SK-N-SH (cell line): ENCODE results near the gene WDR62. TPM values are rescaled to one million over a fixed set of nuclear protein-coding genes. Genes with fewer than 3 reads are reported as not detected.

Source experiments
- CTCF ChIA-PET: fragments of 300-600, 350-600 bp; formaldehyde crosslinking; extraction: SDS; loops from one replicate; lab custom pipeline; 2021; lab: Yijun Ruan, JAX
- POLR2A ChIA-PET: fragments of 350-600 bp; sonication (Branson Sonifier 250); formaldehyde crosslinking; extraction: SDS; loops from one replicate; lab custom pipeline; 2020; ENCODE audit warnings: antibody characterized with exemption, inconsistent platforms; lab: Yijun Ruan, JAX
- DNase-seq: peaks from one replicate; pipeline ENCODE4 v3.0.0; 2012
- H2AFZ ChIP-seq: fragments of 200-600 bp; sonication (generic); 2 replicates; pipeline ENCODE4 v1.8.1; 2016; ENCODE audit warnings: antibody characterized with exemption, mild to moderate bottlenecking, low read depth
- H3F3A ChIP-seq: fragments of 200-600 bp; sonication (generic); replicated peaks from 2 replicates; pipeline ENCODE3; 2016; ENCODE audit warnings: antibody characterized with exemption, mild to moderate bottlenecking; ENCODE audit not compliant: insufficient read depth
- H3K27ac ChIP-seq, 2 experiments: fragments of 200-500 bp in 1 of 2; fragments of 200-600 bp in 1 of 2; sonication (Bioruptor generic) in 1 of 2; sonication (generic), shearing (Covaris generic) in 1 of 2; 2 replicates each; pipeline versions ENCODE4 v1.5.1 to v1.6.1; 2014 to 2016; ENCODE audit warnings: low read depth in 2 of 2, inconsistent platforms in 1 of 2, low read length in 1 of 2, mild to moderate bottlenecking in 1 of 2, mixed read lengths in 1 of 2
- H3K27me3 ChIP-seq: fragments of 200-600 bp; sonication (generic), shearing (Covaris generic); 2 replicates; pipeline ENCODE4 v1.6.1; 2016; ENCODE audit warnings: mixed run types; ENCODE audit not compliant: insufficient read depth
- H3K36me3 ChIP-seq, 2 experiments: fragments of 200-500 bp in 1 of 2; fragments of 200-600 bp in 1 of 2; sonication (Bioruptor generic) in 1 of 2; sonication (generic) in 1 of 2; replicated peaks in 1 of 2; 2 replicates each; pipeline versions ENCODE3 to v1.5.1; 2014 to 2016; ENCODE audit warnings: low read length in 1 of 2, mild to moderate bottlenecking in 1 of 2; ENCODE audit not compliant: insufficient read depth in 2 of 2, control insufficient read depth in 1 of 2
- H3K4me1 ChIP-seq, 2 experiments: fragments of 200-500 bp in 1 of 2; fragments of 200-600 bp in 1 of 2; sonication (Bioruptor generic) in 1 of 2; sonication (generic), shearing (Covaris generic) in 1 of 2; 2 replicates each; pipeline versions ENCODE4 v1.5.1 to v1.6.1; 2014 to 2016; ENCODE audit warnings: low read depth in 1 of 2, low read length in 1 of 2, mixed run types in 1 of 2; ENCODE audit not compliant: insufficient read depth in 2 of 2, control insufficient read depth in 1 of 2
- H3K4me2 ChIP-seq: fragments of 200-600 bp; sonication (generic), shearing (Covaris generic); 2 replicates; pipeline ENCODE4 v1.6.1; 2017; ENCODE audit warnings: mixed run types
- H3K4me3 ChIP-seq, 2 experiments: fragments of 200-500 bp in 1 of 2; fragments of 200-600 bp in 1 of 2; sonication (Bioruptor generic) in 1 of 2; sonication (generic), shearing (Covaris generic) in 1 of 2; 2 replicates each; pipeline versions ENCODE4 v1.5.1 to v1.8.1; 2014 to 2016; ENCODE audit warnings: low read depth in 2 of 2, inconsistent platforms in 1 of 2, low read length in 1 of 2, mild to moderate bottlenecking in 1 of 2, mixed read lengths in 1 of 2, moderate library complexity in 1 of 2
- H3K79me2 ChIP-seq: fragments of 200-600 bp; sonication (generic); 2 replicates; pipeline ENCODE4 v1.8.1; 2017; ENCODE audit warnings: mild to moderate bottlenecking; ENCODE audit not compliant: insufficient read depth
- H3K9ac ChIP-seq: fragments of 200-600 bp; sonication (generic); 2 replicates; pipeline ENCODE4 v1.6.1; 2017; ENCODE audit warnings: mixed run types
- H3K9me2 ChIP-seq: fragments of 200-600 bp; sonication (generic); 2 replicates; pipeline ENCODE4 v1.6.1; 2017; ENCODE audit warnings: mixed run types
- H3K9me3 ChIP-seq: fragments of 200-600 bp; sonication (generic); 2 replicates; pipeline ENCODE4 v1.6.1; 2017; ENCODE audit warnings: mixed run types, mild to moderate bottlenecking, moderate library complexity
- H4K20me1 ChIP-seq: fragments of 200-600 bp; sonication (generic); 2 replicates; pipeline ENCODE4 v1.6.1; 2017; ENCODE audit warnings: mild to moderate bottlenecking, mixed run types; ENCODE audit not compliant: insufficient read depth
- GABPA ChIP-seq: IDR thresholded peaks from 2 replicates; pipeline ENCODE4 v1.4.0; 2012; ENCODE audit warnings: low read depth, mild to moderate bottlenecking
- JUND ChIP-seq: IDR thresholded peaks from 2 replicates; pipeline ENCODE4 v1.4.0; 2012
- NFIC ChIP-seq: IDR thresholded peaks from 2 replicates; pipeline ENCODE4 v1.4.0; 2012; ENCODE audit warnings: borderline replicate concordance
- NRF1 ChIP-seq: IDR thresholded peaks from 2 replicates; pipeline ENCODE4 v1.6.1; 2012; ENCODE audit warnings: low read depth, mild to moderate bottlenecking, low read length
- SIN3A ChIP-seq: IDR thresholded peaks from 2 replicates; pipeline ENCODE4 v1.6.1; 2012; ENCODE audit warnings: low read depth, mild to moderate bottlenecking, low read length, moderate library complexity, borderline replicate concordance
- TEAD4 ChIP-seq: IDR thresholded peaks from 2 replicates; pipeline ENCODE4 v1.4.0; 2012; ENCODE audit warnings: mild to moderate bottlenecking, borderline replicate concordance; ENCODE audit not compliant: insufficient read depth
- USF1 ChIP-seq: IDR thresholded peaks from 2 replicates; pipeline ENCODE4 v1.4.0; 2012; ENCODE audit warnings: low read depth, borderline replicate concordance
- YY1 ChIP-seq: IDR thresholded peaks from 2 replicates; pipeline ENCODE4 v1.4.0; 2012; ENCODE audit warnings: low read depth, mild to moderate bottlenecking
- WGBS: methylation state at CpG from one replicate; pipeline ENCODE4 v1.1.6; 2017; ENCODE audit warnings: low lambda C conversion rate; 5-methylcytosine and 5-hydroxymethylcytosine counted together
- polyA plus RNA-seq, 3 experiments: library from polyadenylated mRNA; depleted of rRNA; stranded (reverse); fragments of >200 nt; gene quantifications; 2 replicates each; pipeline ENCODE4 v1.2.3, GENCODE V29; 2012
- TF ChIP-seq, protein P1 (sequence below): IDR thresholded peaks from 2 replicates; pipeline ENCODE4 v1.4.0; 2012; ENCODE audit warnings: low read depth
- TF ChIP-seq, protein P2 (sequence below): fragments of 150-350 bp; IDR thresholded peaks from 2 replicates; pipeline ENCODE4 v1.6.1; 2017; ENCODE audit warnings: antibody characterized with exemption, low read length, low read depth, borderline replicate concordance
- TF ChIP-seq, protein P3 (sequence below): IDR thresholded peaks from 2 replicates; pipeline ENCODE4 v1.4.0; 2012; ENCODE audit warnings: low read depth, borderline replicate concordance

Gene WDR62
- polyA plus RNA-seq, 1 of the 3 experiments (the other 2 are of a cell fraction): 5.3 TPM

DNA sequence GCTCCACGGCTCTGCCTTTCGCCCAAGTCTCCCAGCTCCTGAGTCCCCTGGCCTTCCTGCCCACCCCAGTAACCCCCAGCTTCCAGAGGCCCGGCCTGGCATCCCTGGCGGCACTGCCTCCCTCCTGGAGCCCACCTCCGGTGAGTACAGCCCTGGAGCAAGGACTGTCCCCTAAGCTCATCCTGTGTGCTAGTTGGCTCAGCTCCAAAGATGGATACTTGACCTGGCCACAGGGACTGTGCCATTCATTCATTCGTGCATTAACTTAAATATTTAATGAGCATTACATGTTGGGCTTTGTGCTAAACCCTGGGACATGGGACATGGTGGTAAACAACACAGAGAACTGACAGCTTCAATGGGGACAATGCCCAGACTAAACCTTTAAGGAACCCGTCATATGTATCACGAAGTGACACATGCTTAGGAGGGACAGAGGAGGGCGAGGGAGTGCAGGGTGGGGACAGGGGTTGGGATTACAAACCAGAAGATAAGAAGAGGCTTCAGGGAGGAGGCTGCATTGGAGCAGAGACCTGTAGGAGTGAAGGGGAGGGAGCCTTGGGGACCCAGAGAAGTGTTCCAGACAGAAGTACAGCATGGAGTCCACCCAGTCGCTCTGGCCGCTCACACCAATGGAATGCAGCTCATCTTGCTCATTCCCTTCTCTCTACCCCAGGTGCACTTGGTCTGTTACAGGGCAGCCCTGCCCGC, 49.3 kb downstream of the WDR62 start:
- H3K9me3 ChIP-seq: no peaks in the 10 kb centered on the region
- H3K36me3 ChIP-seq: peaks cover 5 to 6% of the 10 kb centered on the region in 2 experiments
- H3K27me3 ChIP-seq: no peaks in the 10 kb centered on the region
- H3K79me2 ChIP-seq: no peaks in the 10 kb centered on the region
- no peak overlapping the region for H2AFZ ChIP-seq
- no peak overlapping the region for H3K4me3 ChIP-seq
- no peaks in the 10 kb centered on the region for H4K20me1 ChIP-seq
- TF ChIP-seq YY1 (no peak), TEAD4 (no peak), NFIC (0 out of 2 replicates have a peak, but pooled peaks have one; percentile 10)
- TF ChIP-seq, protein P1, sequence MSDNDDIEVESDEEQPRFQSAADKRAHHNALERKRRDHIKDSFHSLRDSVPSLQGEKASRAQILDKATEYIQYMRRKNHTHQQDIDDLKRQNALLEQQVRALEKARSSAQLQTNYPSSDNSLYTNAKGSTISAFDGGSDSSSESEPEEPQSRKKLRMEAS: no peak
- TF ChIP-seq, all 33 proteins: peak for 1
- ChIA-PET CTCF (interaction anchor here (0.8 kb wide), 1 partner anchor 32 kb away, joined by 3 read pairs; no protein-coding TSS in a partner anchor), POLR2A (interaction anchor here (1.1 to 1.4 kb wide), 2 partner anchors 11 to 90 kb away, joined by 4 to 5 read pairs; partner anchors contain the start of genes ALKBH6, POLR2I and TBCB)
- Histone ChIP-seq H3K4me2 (no peak overlapping the region), H3K27ac (no peak overlapping the region), H3K9me2 (no peaks in the 10 kb centered on the region), H3K4me1 (no peaks in the 10 kb centered on the region), H3F3A (no peaks in the 10 kb centered on the region), H3K9ac (no peak overlapping the region)
- no peak for DNase-seq
- 87% methylated on average over 8 of the region's 12 CpGs for WGBS

DNA sequence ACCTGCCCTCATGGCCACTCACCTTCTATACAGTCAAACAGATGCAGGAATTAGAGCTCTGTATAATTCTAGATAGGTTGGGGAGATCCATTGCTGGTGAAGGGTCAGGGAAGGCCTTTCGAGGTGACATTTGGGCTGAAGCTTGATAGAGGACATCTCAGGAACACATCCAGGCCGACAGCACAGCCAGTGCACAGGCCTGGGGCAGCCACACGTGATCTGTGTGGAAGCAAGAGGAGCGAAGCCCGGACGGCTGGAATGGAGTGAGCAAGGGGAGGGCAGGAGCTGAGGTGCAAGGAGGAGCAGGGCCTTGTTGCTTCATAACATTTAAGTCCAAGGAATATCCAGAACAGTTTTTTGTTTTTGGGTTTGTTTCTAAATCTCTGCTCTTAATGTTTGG, 51.7 kb downstream of the WDR62 start:
- Histone ChIP-seq H3K4me2 (no peak overlapping the region), H3K27me3 (no peaks in the 10 kb centered on the region), H3K4me1 (no peaks in the 10 kb centered on the region), H3K9me2 (no peaks in the 10 kb centered on the region), H4K20me1 (no peaks in the 10 kb centered on the region), H3K9ac (no peak overlapping the region)
- 90% methylated on average over 6 of the region's 6 CpGs for WGBS
- POLR2A ChIA-PET: no interaction called here
- TF ChIP-seq GABPA (no peak), SIN3A (no peak), JUND (no peak), USF1 (no peak), NRF1 (no peak)
- TF ChIP-seq, protein P2, sequence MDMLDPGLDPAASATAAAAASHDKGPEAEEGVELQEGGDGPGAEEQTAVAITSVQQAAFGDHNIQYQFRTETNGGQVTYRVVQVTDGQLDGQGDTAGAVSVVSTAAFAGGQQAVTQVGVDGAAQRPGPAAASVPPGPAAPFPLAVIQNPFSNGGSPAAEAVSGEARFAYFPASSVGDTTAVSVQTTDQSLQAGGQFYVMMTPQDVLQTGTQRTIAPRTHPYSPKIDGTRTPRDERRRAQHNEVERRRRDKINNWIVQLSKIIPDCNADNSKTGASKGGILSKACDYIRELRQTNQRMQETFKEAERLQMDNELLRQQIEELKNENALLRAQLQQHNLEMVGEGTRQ: no peak
- TF ChIP-seq, protein P3, sequence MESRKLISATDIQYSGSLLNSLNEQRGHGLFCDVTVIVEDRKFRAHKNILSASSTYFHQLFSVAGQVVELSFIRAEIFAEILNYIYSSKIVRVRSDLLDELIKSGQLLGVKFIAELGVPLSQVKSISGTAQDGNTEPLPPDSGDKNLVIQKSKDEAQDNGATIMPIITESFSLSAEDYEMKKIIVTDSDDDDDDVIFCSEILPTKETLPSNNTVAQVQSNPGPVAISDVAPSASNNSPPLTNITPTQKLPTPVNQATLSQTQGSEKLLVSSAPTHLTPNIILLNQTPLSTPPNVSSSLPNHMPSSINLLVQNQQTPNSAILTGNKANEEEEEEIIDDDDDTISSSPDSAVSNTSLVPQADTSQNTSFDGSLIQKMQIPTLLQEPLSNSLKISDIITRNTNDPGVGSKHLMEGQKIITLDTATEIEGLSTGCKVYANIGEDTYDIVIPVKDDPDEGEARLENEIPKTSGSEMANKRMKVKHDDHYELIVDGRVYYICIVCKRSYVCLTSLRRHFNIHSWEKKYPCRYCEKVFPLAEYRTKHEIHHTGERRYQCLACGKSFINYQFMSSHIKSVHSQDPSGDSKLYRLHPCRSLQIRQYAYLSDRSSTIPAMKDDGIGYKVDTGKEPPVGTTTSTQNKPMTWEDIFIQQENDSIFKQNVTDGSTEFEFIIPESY: no peak
- TF ChIP-seq, all 33 proteins: peak for 0
- CTCF ChIA-PET: no interaction called here
- DNase-seq: no peak
- no peak overlapping the region for H2AFZ ChIP-seq
- H3K27ac ChIP-seq: no peak overlapping the region
- no peaks in the 10 kb centered on the region for H3K9me3 ChIP-seq
- H3K4me3 ChIP-seq: no peak overlapping the region
- peaks cover 5 to 14% of the 10 kb centered on the region in 2 experiments for H3K36me3 ChIP-seq
- no peaks in the 10 kb centered on the region for H3F3A ChIP-seq
- no peaks in the 10 kb centered on the region for H3K79me2 ChIP-seq
